Measurements from ENCODE around the gene TMIGD2.

DNA sequence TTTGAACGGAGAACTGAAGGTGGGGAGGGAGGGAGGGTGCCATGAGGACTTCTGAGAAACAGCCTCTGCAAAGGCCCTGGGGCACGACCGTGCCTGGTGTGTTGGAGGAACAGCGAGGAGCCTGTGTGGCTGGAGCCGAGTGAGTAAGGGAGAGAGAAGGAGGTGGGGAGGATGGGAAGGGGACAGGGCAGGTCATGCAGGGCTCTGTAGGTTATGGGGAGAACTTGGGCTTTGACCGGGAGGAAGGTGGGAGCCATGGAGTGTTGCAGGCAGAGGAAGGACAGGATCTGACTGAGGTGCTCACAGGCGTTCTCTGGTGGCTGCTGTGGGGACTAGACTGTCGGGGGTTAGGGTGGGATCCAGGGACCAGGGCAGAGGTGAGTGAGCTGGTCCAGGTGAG, 47.9 kb upstream of the TMIGD2 start:
- TF ChIP-seq, protein P1, sequence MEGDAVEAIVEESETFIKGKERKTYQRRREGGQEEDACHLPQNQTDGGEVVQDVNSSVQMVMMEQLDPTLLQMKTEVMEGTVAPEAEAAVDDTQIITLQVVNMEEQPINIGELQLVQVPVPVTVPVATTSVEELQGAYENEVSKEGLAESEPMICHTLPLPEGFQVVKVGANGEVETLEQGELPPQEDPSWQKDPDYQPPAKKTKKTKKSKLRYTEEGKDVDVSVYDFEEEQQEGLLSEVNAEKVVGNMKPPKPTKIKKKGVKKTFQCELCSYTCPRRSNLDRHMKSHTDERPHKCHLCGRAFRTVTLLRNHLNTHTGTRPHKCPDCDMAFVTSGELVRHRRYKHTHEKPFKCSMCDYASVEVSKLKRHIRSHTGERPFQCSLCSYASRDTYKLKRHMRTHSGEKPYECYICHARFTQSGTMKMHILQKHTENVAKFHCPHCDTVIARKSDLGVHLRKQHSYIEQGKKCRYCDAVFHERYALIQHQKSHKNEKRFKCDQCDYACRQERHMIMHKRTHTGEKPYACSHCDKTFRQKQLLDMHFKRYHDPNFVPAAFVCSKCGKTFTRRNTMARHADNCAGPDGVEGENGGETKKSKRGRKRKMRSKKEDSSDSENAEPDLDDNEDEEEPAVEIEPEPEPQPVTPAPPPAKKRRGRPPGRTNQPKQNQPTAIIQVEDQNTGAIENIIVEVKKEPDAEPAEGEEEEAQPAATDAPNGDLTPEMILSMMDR (IDR thresholded peaks at IDR 0.05) = no peak
- no peak for TF ChIP-seq POLR2A (IDR thresholded peaks at IDR 0.05)
